ENCODE data around the gene PRKAR2B. TPM values are rescaled to one million over a fixed set of nuclear protein-coding genes. Genes with fewer than 3 reads are reported as not detected.

The PRKAR2B gene
- total RNA-seq, 2 experiments from 2014 or later, result 0.93 to 1.4 TPM

- no peaks in the 10 kb centered on the region for H3K36me3 Mint-ChIP-seq (ENCODE audit: low read depth)
- H3K27me3 Mint-ChIP-seq, result no peaks in the 10 kb centered on the region
- H3K9me3 Mint-ChIP-seq (ENCODE audit: low read depth), result no peaks in the 10 kb centered on the region
- H3K4me1 Mint-ChIP-seq, result no peaks in the 10 kb centered on the region
- DNase-seq, result no peak
- H3K27ac Mint-ChIP-seq, result no peak overlapping the region
- ChIA-PET CTCF (no interaction called here), POLR2A (no interaction called here)
- intact Hi-C loops (cut with DNase I, micrococcal nuclease), result no loop called here
- ATAC-seq, result no peak
- H3K4me3 Mint-ChIP-seq, result no peak overlapping the region
Measured at GRCh38 chr7:107115114-107115513, 70.6 kb downstream of the PRKAR2B start.

GRCh38 chr7:107115762-107116540 lies 71.4 kb downstream of the PRKAR2B start:
- no peaks in the 10 kb centered on the region for H3K36me3 Mint-ChIP-seq (ENCODE audit: low read depth)
- no peak overlapping the region for H3K4me3 Mint-ChIP-seq
- H3K9me3 Mint-ChIP-seq (ENCODE audit: low read depth), result no peaks in the 10 kb centered on the region
- intact Hi-C loops (cut with DNase I, micrococcal nuclease), result no loop called here
- no peaks in the 10 kb centered on the region for H3K4me1 Mint-ChIP-seq
- DNase-seq (no peak), ATAC-seq (no peak)
- H3K27ac Mint-ChIP-seq, result no peak overlapping the region
- ChIA-PET CTCF (no interaction called here), POLR2A (no interaction called here)
- H3K27me3 Mint-ChIP-seq, result no peaks in the 10 kb centered on the region

GRCh38 chr7:107118109-107118900 lies 73.8 kb downstream of the PRKAR2B start:
- ATAC-seq (no peak), DNase-seq (no peak)
- no peaks in the 10 kb centered on the region for H3K27me3 Mint-ChIP-seq
- H3K36me3 Mint-ChIP-seq (ENCODE audit: low read depth), result no peaks in the 10 kb centered on the region
- H3K27ac Mint-ChIP-seq, result no peak overlapping the region
- POLR2A ChIA-PET, result interaction anchor here (0.6 kb wide), 1 partner anchor 37 kb away, joined by 3 read pairs; no protein-coding TSS in a partner anchor
- intact Hi-C loops (cut with DNase I, micrococcal nuclease), result no loop called here
- H3K9me3 Mint-ChIP-seq (ENCODE audit: low read depth), result no peaks in the 10 kb centered on the region
- CTCF ChIA-PET, result interaction anchor here (1.1 to 1.3 kb wide), 2 partner anchors 10 to 89 kb away, joined by 3 to 4 read pairs; no protein-coding TSS in a partner anchor
- no peaks in the 10 kb centered on the region for H3K4me1 Mint-ChIP-seq
- no peak overlapping the region for H3K4me3 Mint-ChIP-seq

- H3K4me3 Mint-ChIP-seq, result no peak overlapping the region
- POLR2A ChIA-PET, result no interaction called here
- no peak for ATAC-seq
- CTCF ChIA-PET, result interaction anchor here (0.7 to 1.1 kb wide), 2 partner anchors 13 to 88 kb away, joined by 3 read pairs; no protein-coding TSS in a partner anchor
- no peaks in the 10 kb centered on the region for H3K4me1 Mint-ChIP-seq
- no peaks in the 10 kb centered on the region for H3K27me3 Mint-ChIP-seq
- no peak for DNase-seq
- H3K36me3 Mint-ChIP-seq (ENCODE audit: low read depth), result no peaks in the 10 kb centered on the region
- H3K27ac Mint-ChIP-seq, result no peak overlapping the region
- intact Hi-C loops (cut with DNase I, micrococcal nuclease), result no loop called here
- H3K9me3 Mint-ChIP-seq (ENCODE audit: low read depth), result no peaks in the 10 kb centered on the region
Measured at GRCh38 chr7:107119376-107120105, 75.0 kb downstream of the PRKAR2B start.

GRCh38 chr7:107122486-107122911 lies 78.0 kb downstream of the PRKAR2B start:
- ChIA-PET POLR2A (no interaction called here), CTCF (interaction anchor here (0.7 to 1.0 kb wide), 5 partner anchors 9 to 581 kb away, joined by 3 read pairs; no protein-coding TSS in a partner anchor)
- DNase-seq (no peak), ATAC-seq (no peak)
- no peaks in the 10 kb centered on the region for H3K9me3 Mint-ChIP-seq (ENCODE audit: low read depth)
- no peaks in the 10 kb centered on the region for H3K36me3 Mint-ChIP-seq (ENCODE audit: low read depth)
- H3K27ac Mint-ChIP-seq, result no peak overlapping the region
- peaks cover 20% of the 10 kb centered on the region for H3K4me1 Mint-ChIP-seq
- intact Hi-C loops (cut with DNase I, micrococcal nuclease), result no loop called here
- H3K27me3 Mint-ChIP-seq, result no peaks in the 10 kb centered on the region
- no peak overlapping the region for H3K4me3 Mint-ChIP-seq

- no peaks in the 10 kb centered on the region for H3K9me3 Mint-ChIP-seq (ENCODE audit: low read depth)
- DNase-seq, result no peak
- H3K4me1 Mint-ChIP-seq, result peaks cover 20% of the 10 kb centered on the region
- H3K27me3 Mint-ChIP-seq, result no peaks in the 10 kb centered on the region
- H3K36me3 Mint-ChIP-seq (ENCODE audit: low read depth), result no peaks in the 10 kb centered on the region
- H3K27ac Mint-ChIP-seq, result no peak overlapping the region
- intact Hi-C loops (cut with DNase I, micrococcal nuclease), result no loop called here
- CTCF ChIA-PET, result interaction anchor here (0.7 to 1.1 kb wide), 4 partner anchors 8 to 580 kb away, joined by 3 read pairs; no protein-coding TSS in a partner anchor
- POLR2A ChIA-PET, result interaction anchor here (0.9 kb wide), 1 partner anchor 75 kb away, joined by 3 read pairs; no protein-coding TSS in a partner anchor
- H3K4me3 Mint-ChIP-seq, result no peak overlapping the region
- ATAC-seq, result no peak
Measured at GRCh38 chr7:107123392-107123791, 78.9 kb downstream of the PRKAR2B start.

GRCh38 chr7:107125475-107125874 lies 81.0 kb downstream of the PRKAR2B start:
- CTCF ChIA-PET, result interaction anchor here (1.2 kb wide), 1 partner anchor 21 kb away, joined by 3 read pairs; no protein-coding TSS in a partner anchor
- intact Hi-C loops (cut with DNase I, micrococcal nuclease), result no loop called here
- DNase-seq (no peak), ATAC-seq (no peak)
- H3K4me3 Mint-ChIP-seq, result peak overlapping the region; percentile 23
- H3K27me3 Mint-ChIP-seq, result no peaks in the 10 kb centered on the region
- peak overlapping the region; percentile 84 for H3K27ac Mint-ChIP-seq
- POLR2A ChIA-PET, result no interaction called here
- H3K4me1 Mint-ChIP-seq, result peaks cover 20% of the 10 kb centered on the region
- H3K9me3 Mint-ChIP-seq (ENCODE audit: low read depth), result no peaks in the 10 kb centered on the region
- no peaks in the 10 kb centered on the region for H3K36me3 Mint-ChIP-seq (ENCODE audit: low read depth)

GRCh38 chr7:107128217-107128616 lies 83.7 kb downstream of the PRKAR2B start:
- Mint-ChIP-seq H3K9me3 (ENCODE audit: low read depth) (no peaks in the 10 kb centered on the region), H3K4me1 (peaks cover 20% of the 10 kb centered on the region), H3K36me3 (ENCODE audit: low read depth) (no peaks in the 10 kb centered on the region), H3K27ac (no peak overlapping the region), H3K4me3 (no peak overlapping the region), H3K27me3 (no peaks in the 10 kb centered on the region)
- DNase-seq, result no peak
- ChIA-PET CTCF (interaction anchor here (1.7 kb wide), 1 partner anchor 19 kb away, joined by 3 read pairs; no protein-coding TSS in a partner anchor), POLR2A (no interaction called here)
- intact Hi-C loops (cut with DNase I, micrococcal nuclease), result no loop called here
- ATAC-seq, result no peak

GRCh38 chr7:107128748-107129147 lies 84.2 kb downstream of the PRKAR2B start:
- H3K36me3 Mint-ChIP-seq (ENCODE audit: low read depth), result no peaks in the 10 kb centered on the region
- no peak overlapping the region for H3K4me3 Mint-ChIP-seq
- DNase-seq (no peak), ATAC-seq (no peak)
- H3K27ac Mint-ChIP-seq, result no peak overlapping the region
- peaks cover 20% of the 10 kb centered on the region for H3K4me1 Mint-ChIP-seq
- intact Hi-C loops (cut with DNase I, micrococcal nuclease), result no loop called here
- CTCF ChIA-PET, result no interaction called here
- POLR2A ChIA-PET, result no interaction called here
- H3K27me3 Mint-ChIP-seq, result no peaks in the 10 kb centered on the region
- H3K9me3 Mint-ChIP-seq (ENCODE audit: low read depth), result no peaks in the 10 kb centered on the region

- CTCF ChIA-PET, result interaction anchor here (1.0 to 5.4 kb wide), 5 partner anchors 8 to 338 kb away, joined by 3 to 52 read pairs (median 3); no protein-coding TSS in a partner anchor
- H3K27ac Mint-ChIP-seq, result no peak overlapping the region
Measured at GRCh38 chr7:107130487-107131220, 86.1 kb downstream of the PRKAR2B start.

More at GRCh38 chr7:107130487-107131220, 86.1 kb downstream of the PRKAR2B start:
- H3K4me1 Mint-ChIP-seq, result peaks cover 13% of the 10 kb centered on the region
- ATAC-seq (no peak), DNase-seq (no peak)
- H3K27me3 Mint-ChIP-seq, result peaks cover 3% of the 10 kb centered on the region
- intact Hi-C loops (cut with DNase I, micrococcal nuclease), result no loop called here
- POLR2A ChIA-PET, result no interaction called here
- H3K36me3 Mint-ChIP-seq (ENCODE audit: low read depth), result no peaks in the 10 kb centered on the region
- no peaks in the 10 kb centered on the region for H3K9me3 Mint-ChIP-seq (ENCODE audit: low read depth)
- no peak overlapping the region for H3K4me3 Mint-ChIP-seq
